HepG2 (cell line): ENCODE data around the gene ABCA13. TPM values are rescaled to one million over a fixed set of nuclear protein-coding genes. Genes with fewer than 3 reads are reported as not detected.

Experiments used
- ATAC-seq: fragments of 200-7000 bp; cut with Tn5 transposase; 3 replicates; pipeline ENCODE4 v1.9.1; 2020; ENCODE audit warnings: mild to moderate bottlenecking, moderate library complexity
- BruUV-seq: library from RNA; stranded (reverse); fragments of 400-500 nt; replicated peaks from 2 replicates; lab custom pipeline; 2021; lab: Mats Ljungman, UMichigan
- CTCF ChIA-PET: fragments of 300-600 bp; formaldehyde crosslinking; extraction: SDS; loops from one replicate; lab custom pipeline; 2021; ENCODE audit warnings: low total read pairs, inconsistent platforms, low intra/inter-chr PET ratio; lab: Yijun Ruan, JAX
- POLR2A ChIA-PET: fragments of 350-600 bp; sonication (Branson Sonifier 250); formaldehyde crosslinking; loops from one replicate; lab custom pipeline; 2020; ENCODE audit warnings: antibody characterized with exemption, inconsistent platforms; lab: Yijun Ruan, JAX
- DNase-seq: peaks from one replicate; pipeline ENCODE4 v3.0.0-alpha.2; 2015; ENCODE audit warnings: low spot score
- FAIRE-seq: peaks from 3 replicates; lab custom pipeline; 2011; peaks lifted over from hg19 to GRCh38; lab: Jason Lieb, UNC
- H2AFZ ChIP-seq: one replicate; pipeline ENCODE4 v1.6.1; 2011; ENCODE audit warnings: low read length, inconsistent platforms
- H3K27ac ChIP-seq: fragments of 300-600 bp; 3 replicates; pipeline ENCODE4 v1.8.0; 2011; ENCODE audit warnings: mixed run types, mild to moderate bottlenecking, mixed read lengths, low read length, inconsistent platforms; ENCODE audit not compliant: insufficient read depth; ENCODE audit errors: extremely low read length
- H3K27me3 ChIP-seq, 2 experiments: fragments of 200-600 bp in 1 of 2; 2 replicates in 1 of 2; 3 replicates in 1 of 2; pipeline versions ENCODE4 v1.6.0 to v1.8.0; 2011; ENCODE audit warnings: low read length in 2 of 2, mild to moderate bottlenecking in 2 of 2, moderate library complexity in 2 of 2, inconsistent platforms in 1 of 2; ENCODE audit not compliant: insufficient read depth in 2 of 2, control insufficient read depth in 1 of 2
- H3K36me3 ChIP-seq, 2 experiments: fragments of 200-600 bp in 1 of 2; replicated peaks in 1 of 2; 2 replicates in 1 of 2; 3 replicates in 1 of 2; pipeline versions ENCODE4 v1.5.1 to v1.8.0; 2011; ENCODE audit warnings: low read length in 2 of 2, inconsistent platforms in 1 of 2; ENCODE audit not compliant: insufficient read depth in 2 of 2, control insufficient read depth in 1 of 2
- H3K4me1 ChIP-seq: 2 replicates; pipeline ENCODE4 v1.5.1; 2012; ENCODE audit warnings: low read length, inconsistent platforms; ENCODE audit not compliant: insufficient read depth
- H3K4me2 ChIP-seq: 2 replicates; pipeline ENCODE4 v1.6.0; 2011; ENCODE audit warnings: low read depth, low read length, inconsistent platforms
- H3K4me3 ChIP-seq, 3 experiments: fragments of 200-600 bp in 1 of 3; sonication (generic), shearing (Covaris generic) in 1 of 3; replicated peaks in 1 of 3; 2 replicates each; pipeline ENCODE4 v1.5.1; 2011 to 2016; ENCODE audit warnings: low read length in 3 of 3, inconsistent platforms in 2 of 3, low read depth in 2 of 3, mild to moderate bottlenecking in 2 of 3, control low read depth in 1 of 3, mixed read lengths in 1 of 3; ENCODE audit not compliant: insufficient read depth in 1 of 3
- H3K79me2 ChIP-seq: one replicate; pipeline ENCODE4 v1.6.1; 2011; ENCODE audit warnings: low read length, inconsistent platforms; ENCODE audit not compliant: insufficient read depth
- H3K9ac ChIP-seq: 2 replicates; pipeline ENCODE4 v1.6.0; 2011; ENCODE audit warnings: mild to moderate bottlenecking, low read depth, low read length, inconsistent platforms; ENCODE audit not compliant: insufficient read depth
- H3K9me3 ChIP-seq: 2 replicates; pipeline ENCODE4 v1.5.1; 2012; ENCODE audit warnings: mild to moderate bottlenecking, low read length
- H4K20me1 ChIP-seq: 2 replicates; pipeline ENCODE4 v1.6.0; 2011; ENCODE audit warnings: inconsistent platforms, mild to moderate bottlenecking, low read length, moderate library complexity; ENCODE audit not compliant: insufficient read depth
- CBFB ChIP-seq: sonication (generic); formaldehyde crosslinking; IDR thresholded peaks from 2 replicates; pipeline ENCODE4 v1.4.0; 2020; ENCODE audit warnings: missing genetic modification reagents
- EED ChIP-seq: sonication (generic); formaldehyde crosslinking; IDR thresholded peaks from 2 replicates; pipeline ENCODE4 v1.5.0; 2020; ENCODE audit warnings: mild to moderate bottlenecking, missing genetic modification reagents
- IKZF4 ChIP-seq: sonication (generic); formaldehyde crosslinking; IDR thresholded peaks from 2 replicates; pipeline ENCODE4 v1.5.1; 2020; ENCODE audit warnings: borderline replicate concordance, mild to moderate bottlenecking, low read depth, missing genetic modification reagents; ENCODE audit errors: not compliant biosample characterization
- IRF2 ChIP-seq: IDR thresholded peaks from 2 replicates; pipeline ENCODE4 v1.6.1; 2018; ENCODE audit warnings: missing genetic modification reagents, missing compliant biosample characterization
- ISX ChIP-seq: sonication (generic); formaldehyde crosslinking; conservative IDR thresholded peaks from 2 replicates; pipeline ENCODE4 v1.5.0; 2020; ENCODE audit warnings: missing genetic modification reagents
- KMT2A ChIP-seq: sonication (generic); formaldehyde crosslinking; IDR thresholded peaks from 2 replicates; pipeline ENCODE4 v1.4.0; 2020; ENCODE audit warnings: missing genetic modification reagents
- POLR2AphosphoS2 ChIP-seq: IDR thresholded peaks from 2 replicates; pipeline ENCODE4 v1.6.1; 2011; ENCODE audit warnings: low read depth, low read length, improper control_type of control experiment
- SOX13 ChIP-seq, 3 experiments: fragments of 450-650 bp in 1 of 3; sonication (generic) in 1 of 3; formaldehyde crosslinking in 1 of 3; IDR thresholded peaks in 2 of 3; conservative IDR thresholded peaks in 1 of 3; 2 replicates each; pipeline versions ENCODE4 v1.5.0 to v1.6.1; 2016 to 2020; ENCODE audit warnings: antibody characterized with exemption in 1 of 3, mild to moderate bottlenecking in 1 of 3, missing compliant biosample characterization in 1 of 3, missing genetic modification reagents in 1 of 3, moderate library complexity in 1 of 3
- ZFYVE20 ChIP-seq: sonication (generic); formaldehyde crosslinking; IDR thresholded peaks from 2 replicates; pipeline ENCODE4 v1.8.0; 2023; ENCODE audit warnings: low read depth, mild to moderate bottlenecking, moderate library complexity, missing genetic modification reagents, borderline replicate concordance
- ZNF263 ChIP-seq: sonication (generic); formaldehyde crosslinking; IDR thresholded peaks from 2 replicates; pipeline ENCODE4 v1.4.0; 2020; ENCODE audit warnings: missing genetic modification reagents
- ZNF326 ChIP-seq: sonication (generic); formaldehyde crosslinking; IDR thresholded peaks from 2 replicates; pipeline ENCODE4 v1.4.0; 2020; ENCODE audit warnings: missing genetic modification reagents, borderline replicate concordance
- ZNF329 ChIP-seq: sonication (generic); formaldehyde crosslinking; IDR thresholded peaks from 2 replicates; pipeline ENCODE4 v1.9.0; 2021; ENCODE audit warnings: low read depth, mild to moderate bottlenecking, missing genetic modification reagents
- ZNF672 ChIP-seq: sonication (generic); formaldehyde crosslinking; IDR thresholded peaks from 2 replicates; pipeline ENCODE4 v1.8.1; 2022; ENCODE audit warnings: missing genetic modification reagents
- ZNF766 ChIP-seq: sonication (generic); formaldehyde crosslinking; IDR thresholded peaks from 2 replicates; pipeline ENCODE4 v1.5.0; 2020; ENCODE audit warnings: missing genetic modification reagents, borderline replicate concordance
- ZNF816 ChIP-seq: sonication (generic); formaldehyde crosslinking; IDR thresholded peaks from 2 replicates; pipeline ENCODE4 v1.8.0; 2022; ENCODE audit warnings: missing genetic modification reagents, mild to moderate bottlenecking, borderline replicate concordance
- WGBS: methylation state at CpG from one replicate; pipeline ENCODE4 v1.1.6; 2017; ENCODE audit warnings: low lambda C conversion rate; 5-methylcytosine and 5-hydroxymethylcytosine counted together
- in situ Hi-C: cut with HindIII; loops from 2 replicates; pipeline ENCODE4 v1.10.0; 2017; ENCODE audit warnings: low pct_unique_long_range_greater_than_20kb; ENCODE audit not compliant: extremely low pct_ligation_motif_present
- intact Hi-C: fragments of 100-400 bp; cut with micrococcal nuclease; formaldehyde crosslinking; loops from one replicate; pipeline ENCODE4 v1.10.0; 2022; ENCODE audit not compliant: unreplicated experiment
- polyA plus RNA-seq, 8 experiments: library from polyadenylated mRNA; depleted of rRNA in 3 of 8; stranded (reverse) in 7 of 8; unstranded in 1 of 8; fragments of >200 nt; fragmentation: Illumina TruSeq in 4 of 8; extraction: Trizol in 4 of 8; gene quantifications; 2 replicates each; pipeline versions ENCODE4 v1.2.1 to v1.2.3, GENCODE V29; 2011 to 2016; ENCODE audit warnings: low read depth in 4 of 8, missing spikeins in 1 of 8, mixed read lengths in 1 of 8; ENCODE audit not compliant: insufficient read depth in 1 of 8
- total RNA-seq, 5 experiments: library from RNA; depleted of rRNA; stranded (reverse); fragments of >200 nt; fragmentation: Illumina TruSeq; extraction: Trizol; gene quantifications; 2 replicates each; pipeline ENCODE4 v1.2.3, GENCODE V29; 2016; ENCODE audit warnings: low read depth in 1 of 5
- TF ChIP-seq, protein P1 (sequence below): sonication (generic); formaldehyde crosslinking; IDR thresholded peaks from 2 replicates; pipeline ENCODE4 v1.4.0; 2020; ENCODE audit warnings: low read depth, mild to moderate bottlenecking, missing genetic modification reagents
- TF ChIP-seq, protein P2 (sequence below): sonication (generic); formaldehyde crosslinking; IDR thresholded peaks from 2 replicates; pipeline ENCODE4 v1.8.0; 2023; ENCODE audit warnings: mild to moderate bottlenecking, missing genetic modification reagents
- TF ChIP-seq, protein P3 (sequence below): sonication (generic); formaldehyde crosslinking; IDR thresholded peaks from 2 replicates; pipeline ENCODE4 v1.5.0; 2020; ENCODE audit warnings: missing genetic modification reagents, mild to moderate bottlenecking, borderline replicate concordance

Gene ABCA13
- total and polyA plus RNA-seq, 2 of the 13 experiments (the other 11 are each of a cell fraction or from before 2014, with no cell fraction given) = 0.03 TPM; not detected in 1

DNA sequence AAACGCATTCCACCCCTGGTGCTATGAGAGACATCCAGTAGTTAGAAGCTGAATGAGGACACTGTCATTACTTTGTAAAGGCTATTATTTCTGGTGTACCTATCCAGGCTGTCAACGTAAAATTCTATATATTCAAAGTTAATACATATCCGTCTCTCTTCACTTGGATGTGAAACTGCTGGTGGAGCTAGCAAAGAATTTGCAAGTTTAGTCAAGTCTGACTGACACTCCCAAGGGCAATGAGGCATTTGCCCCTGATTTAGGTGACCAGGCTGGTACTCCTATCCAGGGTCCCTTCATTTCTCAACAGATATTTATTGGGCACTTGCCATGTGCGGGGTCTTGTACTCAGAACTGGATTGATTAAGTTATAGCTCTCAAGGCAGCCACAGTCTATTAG is 493.0 kb downstream of the ABCA13 start:
- no peaks in the 10 kb centered on the region for H3K27me3 ChIP-seq
- WGBS = 0% methylated on average over 4 of the region's 4 CpGs
- H3K27ac ChIP-seq = no peak overlapping the region
- no TSS peak for BruUV-seq
- H3K4me3 ChIP-seq = no peak overlapping the region
- ATAC-seq = no peak
- in situ Hi-C loops (no loop called here), intact Hi-C loops (no loop called here)
- POLR2A ChIA-PET = no interaction called here
- 0 out of 2 replicates have a peak, but pooled peaks cover 3% of the 10 kb centered on the region for H3K9me3 ChIP-seq
- no peak overlapping the region for H3K4me2 ChIP-seq
- CTCF ChIA-PET = no interaction called here
- H3K9ac ChIP-seq = no peak overlapping the region
- no peak for DNase-seq
- H3K4me1 ChIP-seq = no peaks in the 10 kb centered on the region
- no peak for FAIRE-seq
- H2AFZ ChIP-seq = no peak overlapping the region
- no peaks in the 10 kb centered on the region for H3K79me2 ChIP-seq
- H3K36me3 ChIP-seq = no peaks in the 10 kb centered on the region
- TF ChIP-seq ISX (CRISPR knock-in tag) (no peak), ZNF672 (CRISPR knock-in tag) (no peak), SOX13 (IDR thresholded peaks at IDR 0.05) (no peak), SOX13 (CRISPR knock-in tag; conservative IDR thresholded peaks at IDR 0.05 in 1 of 2, IDR thresholded peaks at IDR 0.05 in 1 of 2) (no peak), ZFYVE20 (CRISPR knock-in tag) (no peak), ZNF816 (no peak), IKZF4 (CRISPR knock-in tag) (no peak), POLR2AphosphoS2 (no peak), ZNF263 (no peak), EED (CRISPR knock-in tag) (no peak), KMT2A (CRISPR knock-in tag) (no peak), ZNF326 (no peak), CBFB (no peak), ZNF329 (CRISPR knock-in tag) (no peak), ZNF766 (CRISPR knock-in tag) (no peak), IRF2 (CRISPR knock-in tag) (no peak)
- TF ChIP-seq, protein P1, sequence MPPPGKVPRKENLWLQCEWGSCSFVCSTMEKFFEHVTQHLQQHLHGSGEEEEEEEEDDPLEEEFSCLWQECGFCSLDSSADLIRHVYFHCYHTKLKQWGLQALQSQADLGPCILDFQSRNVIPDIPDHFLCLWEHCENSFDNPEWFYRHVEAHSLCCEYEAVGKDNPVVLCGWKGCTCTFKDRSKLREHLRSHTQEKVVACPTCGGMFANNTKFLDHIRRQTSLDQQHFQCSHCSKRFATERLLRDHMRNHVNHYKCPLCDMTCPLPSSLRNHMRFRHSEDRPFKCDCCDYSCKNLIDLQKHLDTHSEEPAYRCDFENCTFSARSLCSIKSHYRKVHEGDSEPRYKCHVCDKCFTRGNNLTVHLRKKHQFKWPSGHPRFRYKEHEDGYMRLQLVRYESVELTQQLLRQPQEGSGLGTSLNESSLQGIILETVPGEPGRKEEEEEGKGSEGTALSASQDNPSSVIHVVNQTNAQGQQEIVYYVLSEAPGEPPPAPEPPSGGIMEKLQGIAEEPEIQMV (CRISPR knock-in tag) = no peak
- TF ChIP-seq, protein P2, sequence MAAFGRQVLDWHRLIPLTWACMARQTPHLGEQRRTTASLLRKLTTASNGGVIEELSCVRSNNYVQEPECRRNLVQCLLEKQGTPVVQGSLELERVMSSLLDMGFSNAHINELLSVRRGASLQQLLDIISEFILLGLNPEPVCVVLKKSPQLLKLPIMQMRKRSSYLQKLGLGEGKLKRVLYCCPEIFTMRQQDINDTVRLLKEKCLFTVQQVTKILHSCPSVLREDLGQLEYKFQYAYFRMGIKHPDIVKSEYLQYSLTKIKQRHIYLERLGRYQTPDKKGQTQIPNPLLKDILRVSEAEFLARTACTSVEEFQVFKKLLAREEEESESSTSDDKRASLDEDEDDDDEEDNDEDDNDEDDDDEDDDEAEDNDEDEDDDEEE (CRISPR knock-in tag) = no peak
- TF ChIP-seq, protein P3, sequence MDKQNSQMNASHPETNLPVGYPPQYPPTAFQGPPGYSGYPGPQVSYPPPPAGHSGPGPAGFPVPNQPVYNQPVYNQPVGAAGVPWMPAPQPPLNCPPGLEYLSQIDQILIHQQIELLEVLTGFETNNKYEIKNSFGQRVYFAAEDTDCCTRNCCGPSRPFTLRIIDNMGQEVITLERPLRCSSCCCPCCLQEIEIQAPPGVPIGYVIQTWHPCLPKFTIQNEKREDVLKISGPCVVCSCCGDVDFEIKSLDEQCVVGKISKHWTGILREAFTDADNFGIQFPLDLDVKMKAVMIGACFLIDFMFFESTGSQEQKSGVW (CRISPR knock-in tag) = no peak
- TF ChIP-seq, all 625 proteins: peak for 0
- H4K20me1 ChIP-seq = no peaks in the 10 kb centered on the region
